Kidney capillary endothelial cell (primary cell): ENCODE results near the gene STARD7.
A peak's percentile ranks its signal among the peaks of the same experiment; 100 is the strongest.
"Not testable (repeated sequence)": the region's sequence is repeated elsewhere in the genome, so short reads cannot be mapped to it uniquely, and the experiment has no call there.

ENCODE experiments used
- DNase-seq: peaks from one replicate; pipeline ENCODE4 v3.0.0-alpha.2; 2018; ENCODE audit warnings: low spot score

STARD7 gene

GRCh38 chr2:96233880-96234316, 25.3 kb upstream of the STARD7 start:
- DNase-seq: no peak

- no peak for DNase-seq
These were observed 24.8 kb upstream of the STARD7 start for GRCh38 chr2:96233436-96233835.

- no peak for DNase-seq
These were observed 22.7 kb upstream of the STARD7 start for GRCh38 chr2:96231316-96231715.

DNA sequence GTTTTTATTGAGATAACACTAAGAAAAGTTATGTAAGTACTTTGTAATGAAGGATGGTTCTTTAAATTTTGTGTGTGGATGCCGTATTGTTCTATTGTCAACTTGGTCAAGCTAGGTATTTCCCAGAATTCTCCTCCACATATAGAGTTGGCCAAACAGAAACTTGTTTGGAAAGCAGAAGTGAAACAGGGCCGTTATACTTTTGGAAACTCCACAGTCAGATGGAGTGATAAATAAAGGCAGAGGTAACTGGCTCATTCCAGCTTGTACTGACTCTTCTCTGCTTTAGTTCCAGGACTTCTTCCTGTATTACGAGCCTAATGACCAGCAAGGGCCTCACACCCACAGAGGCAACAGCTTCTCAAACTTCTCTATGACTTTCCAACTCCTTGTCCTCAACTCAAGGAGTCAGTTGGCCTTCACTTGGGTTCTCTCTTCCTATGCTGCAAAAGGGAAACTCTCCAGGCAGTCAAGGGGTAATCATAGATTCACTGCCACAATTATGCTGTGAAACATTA, 16.4 kb upstream of the STARD7 start:
- DNase-seq: no peak

- not testable (repeated sequence) for DNase-seq
These were observed 12.5 kb upstream of the STARD7 start for GRCh38 chr2:96221106-96221505.

GRCh38 chr2:96219959-96220358, 11.3 kb upstream of the STARD7 start:
- DNase-seq: not testable (repeated sequence)

DNA sequence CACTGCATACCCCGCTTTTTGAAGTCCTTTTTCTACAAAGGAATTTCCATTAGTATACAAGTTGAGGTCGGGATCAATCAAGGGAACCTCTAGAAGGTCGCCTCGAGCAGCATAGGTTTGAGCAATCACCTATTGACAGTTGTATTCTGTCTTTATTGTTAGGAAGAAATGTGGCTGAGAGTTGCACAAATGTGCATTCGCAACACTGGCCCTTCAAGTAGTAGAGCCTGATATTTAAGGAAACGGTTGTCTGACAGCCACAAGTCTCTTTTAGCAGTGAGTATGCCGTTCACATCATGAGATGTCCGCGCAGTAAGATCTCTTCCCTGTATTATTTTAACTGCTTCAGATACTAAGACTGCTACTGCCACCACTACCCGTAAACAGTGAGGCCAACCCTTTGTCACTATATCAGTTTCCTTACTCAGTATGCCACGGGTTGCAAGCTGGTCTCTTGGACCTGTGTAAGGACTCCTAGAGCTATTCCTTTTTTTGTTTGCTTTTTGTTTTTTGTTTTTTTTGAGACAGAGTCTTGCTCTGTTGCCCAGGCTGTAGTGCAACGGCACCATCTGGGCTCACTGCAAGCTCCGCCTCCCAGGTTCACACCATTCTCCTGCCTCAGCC, 10.0 kb upstream of the STARD7 start:
- DNase-seq: no peak

- no peak for DNase-seq
These were observed 5.9 kb upstream of the STARD7 start for GRCh38 chr2:96214554-96214953.

DNA sequence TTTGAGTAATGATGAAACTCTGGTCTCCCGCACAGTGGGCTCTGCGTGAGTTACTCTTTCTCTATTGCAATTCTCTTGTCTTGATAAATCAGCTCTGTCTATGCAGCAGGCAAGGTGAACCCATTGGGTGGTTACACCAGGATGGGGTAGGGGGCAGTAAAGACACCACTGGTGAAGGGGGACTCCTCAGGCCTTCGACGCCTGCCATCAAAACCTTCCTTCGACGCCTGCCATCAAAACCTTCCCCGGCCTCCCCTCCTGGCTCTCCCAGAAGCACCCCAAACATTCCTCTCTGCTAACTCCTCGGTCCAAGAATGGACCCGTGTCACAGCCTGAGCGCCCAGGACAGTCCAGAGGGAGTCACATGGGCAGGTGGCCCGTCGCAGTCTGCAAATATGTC, 4.8 kb upstream of the STARD7 start:
- DNase-seq: no peak

GRCh38 chr2:96212339-96212738, 3.7 kb upstream of the STARD7 start:
- DNase-seq: no peak

DNA sequence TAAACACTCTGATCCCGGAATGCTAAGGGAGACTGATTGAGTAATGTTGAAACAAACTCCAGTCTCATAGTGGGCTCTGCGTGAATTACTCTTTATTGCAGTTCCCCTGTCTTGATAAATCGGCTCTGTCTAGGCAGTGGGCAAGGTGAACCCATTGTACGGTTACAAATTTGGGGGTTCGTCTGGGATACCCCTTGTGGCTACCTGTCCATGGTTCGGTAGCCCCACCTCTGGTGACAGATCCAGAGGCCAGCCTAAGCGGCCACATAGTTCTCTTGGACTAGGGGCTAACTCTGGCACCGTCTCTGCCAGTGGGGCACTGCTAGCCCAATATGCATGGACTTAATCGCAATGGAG, 1.1 kb upstream of the STARD7 start:
- DNase-seq: no peak

DNA sequence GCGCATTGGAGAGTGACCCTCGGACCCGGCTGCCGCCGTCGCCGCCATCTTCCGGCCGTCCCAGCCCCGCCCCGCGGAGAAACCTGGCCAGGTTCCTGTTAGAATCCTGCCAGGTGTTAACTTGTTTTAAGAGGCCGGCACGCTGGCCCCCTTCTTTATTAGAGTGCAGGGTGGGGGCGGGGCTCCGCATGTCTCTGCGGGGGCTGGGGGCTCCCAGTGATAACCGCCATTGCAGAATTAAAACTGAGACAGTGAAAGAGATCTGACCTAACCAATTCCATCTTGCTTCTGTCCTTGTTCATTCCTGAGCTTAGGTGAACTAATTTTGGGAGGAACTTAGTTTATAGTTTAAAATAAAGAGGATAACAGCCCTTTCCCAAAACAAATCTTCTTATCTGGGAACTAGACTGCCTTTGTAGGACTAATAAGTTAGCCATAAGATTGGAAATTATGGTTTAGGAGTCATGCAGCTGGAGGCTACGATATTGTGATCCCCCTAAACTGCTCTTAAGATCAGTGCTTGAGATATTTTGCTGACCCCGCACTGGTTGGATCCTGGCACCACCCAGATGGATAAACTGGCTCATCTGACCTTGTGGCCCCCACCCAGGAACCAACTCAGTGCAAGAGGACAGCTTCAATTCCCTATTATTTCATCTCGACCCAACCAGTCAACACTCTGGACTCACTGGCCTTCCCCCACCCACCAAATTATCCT, 543 bp upstream of the STARD7 start:
- no peak for DNase-seq

- no peak for DNase-seq
These were observed 869 bp downstream of the STARD7 start for GRCh38 chr2:96207774-96208142.

GRCh38 chr2:96207073-96207773, 1.4 kb downstream of the STARD7 start:
- DNase-seq: peak; percentile 7

DNA sequence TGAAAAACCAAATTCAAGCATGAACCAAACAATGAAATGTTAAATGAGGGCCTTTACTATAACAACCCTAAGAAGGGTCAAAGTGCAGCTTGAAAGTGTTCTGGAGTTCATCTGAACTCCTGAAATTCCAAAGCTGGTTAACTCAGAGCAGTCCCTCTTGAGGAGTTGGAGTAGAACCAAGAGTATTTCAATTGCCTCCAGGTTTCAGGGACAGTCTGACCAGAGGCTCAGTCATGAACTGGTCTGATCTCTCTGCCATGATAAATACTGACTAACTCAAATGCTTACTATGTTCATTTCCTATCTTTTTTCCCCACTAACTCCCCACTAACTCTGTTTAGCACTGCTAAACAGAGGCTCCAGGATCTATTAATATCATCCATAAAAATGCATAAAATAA, 2.7 kb downstream of the STARD7 start:
- peak; percentile 39 for DNase-seq

- peak; percentile 12 for DNase-seq
These were observed 3.6 kb downstream of the STARD7 start for GRCh38 chr2:96204836-96205624.

GRCh38 chr2:96203130-96204028, 5.2 kb downstream of the STARD7 start:
- DNase-seq: no peak

DNA sequence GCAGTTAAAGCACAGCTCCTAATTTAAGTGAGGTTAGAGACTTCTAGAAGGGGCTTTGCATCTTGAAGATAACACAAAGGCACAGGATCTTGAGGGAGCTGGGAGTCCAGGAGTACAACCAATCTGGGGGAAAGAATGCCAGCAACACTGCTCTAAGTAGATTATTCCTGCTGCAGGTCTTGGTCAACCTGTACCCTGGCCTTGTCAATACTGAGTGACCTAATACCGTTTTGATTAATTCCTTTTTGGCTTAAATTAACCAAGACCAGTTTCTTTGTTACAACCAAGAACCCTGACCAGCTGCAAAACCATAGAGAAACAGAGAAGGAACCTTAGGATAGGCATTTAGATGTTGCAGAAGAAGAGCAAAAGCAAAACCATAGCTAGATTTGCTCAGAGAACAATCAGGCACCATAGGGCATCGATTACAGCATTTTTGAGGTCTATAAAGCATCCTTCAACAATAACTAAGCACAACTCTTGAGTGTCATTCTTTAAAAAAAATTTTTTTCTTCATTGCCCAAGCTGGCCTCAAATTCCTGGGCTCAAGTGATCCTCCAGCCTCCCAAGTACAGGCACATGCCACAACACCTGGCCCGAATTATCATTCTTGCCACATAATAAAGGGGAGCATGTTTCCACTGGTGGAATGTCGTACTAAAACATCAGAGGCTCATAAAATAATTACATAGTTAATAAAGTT, 6.3 kb downstream of the STARD7 start:
- DNase-seq: no peak

GRCh38 chr2:96201338-96201737, 7.3 kb downstream of the STARD7 start:
- no peak for DNase-seq

GRCh38 chr2:96198921-96199320, 9.7 kb downstream of the STARD7 start:
- DNase-seq: no peak
